HEK293T (cell line): ENCODE results near the gene ZNF512.

ENCODE experiments used
- FOXM1 ChIP-seq: fragments of 450-650 bp; IDR thresholded peaks from 2 replicates; pipeline ENCODE4 v1.6.1; 2017; ENCODE audit warnings: mild to moderate bottlenecking, borderline replicate concordance
- SP1 ChIP-seq: fragments of 450-650 bp; IDR thresholded peaks from 2 replicates; pipeline ENCODE4 v1.6.1; 2017

GRCh38 chr2:27582695-27583389 is at the start of gene ZNF512:
- TF ChIP-seq FOXM1: no peak
- no peak for TF ChIP-seq SP1
